H1 (cell line): ENCODE results near the gene SLC5A11. TPM values are rescaled to one million over a fixed set of nuclear protein-coding genes. Genes with fewer than 3 reads are reported as not detected.

Source experiments
- CHD7 ChIP-seq: fragments of 300-600 bp; sonication (generic); IDR thresholded peaks from 2 replicates; pipeline ENCODE4 v1.7.1; 2012; ENCODE audit warnings: low read length, moderate library complexity, mild to moderate bottlenecking, inconsistent platforms; ENCODE audit not compliant: insufficient replicate concordance
- RXRA ChIP-seq: IDR thresholded peaks from 2 replicates; pipeline ENCODE4 v1.6.1; 2011; ENCODE audit warnings: low read depth, mild to moderate bottlenecking, low read length, moderate library complexity; ENCODE audit not compliant: insufficient read depth
- polyA plus RNA-seq, 7 experiments: library from polyadenylated mRNA; depleted of rRNA in 3 of 7; stranded (reverse) in 5 of 7; unstranded in 2 of 7; fragments of >200 nt in 5 of 7; fragments of 200-250 nt in 2 of 7; gene quantifications; 1 replicate in 5 of 7; 2 replicates in 1 of 7; 4 replicates in 1 of 7; pipeline versions ENCODE4 v1.2.1 to v1.2.3, GENCODE V29; 2011 to 2013; ENCODE audit warnings: missing spikeins in 2 of 7, mixed read lengths in 2 of 7
- total RNA-seq: library from RNA; stranded (reverse); fragmentation: NEBNext Ultra II Directional; extraction: Animal tissue kit (Norgen Biotek cat#: 25700); gene quantifications from 2 replicates; pipeline ENCODE4 v1.2.1, GENCODE V29; 2021

The SLC5A11 gene
- total and polyA plus RNA-seq, 2 of the 8 experiments (the other 6 are each of a cell fraction or from before 2014, with no cell fraction given): 0.26 to 0.59 TPM

GRCh38 chr16:24839347-24839972 is 6.3 kb upstream of the SLC5A11 start (continued):
- TF ChIP-seq CHD7 (no peak), RXRA (no peak)
